HEK293 (cell line): Measurements from ENCODE around the gene NNMT.

ENCODE experiments used
- CTCF ChIA-PET: fragments of 350-600 bp; formaldehyde crosslinking; extraction: SDS; loops from one replicate; lab custom pipeline; 2021; ENCODE audit warnings: antibody characterized with exemption; lab: Yijun Ruan, JAX
- POLR2A ChIA-PET: fragments of 300-600 bp; formaldehyde crosslinking; extraction: SDS; loops from one replicate; lab custom pipeline; 2020; ENCODE audit warnings: antibody characterized with exemption, inconsistent platforms; lab: Yijun Ruan, JAX
- H3K27ac ChIP-seq: fragments of 200-500 bp; sonication (Bioruptor generic); 2 replicates; pipeline ENCODE4 v1.5.1; 2014; ENCODE audit warnings: low read depth, low read length, control low read depth, inconsistent platforms; ENCODE audit errors: extremely low read depth
- H3K36me3 ChIP-seq, 2 experiments: fragments of 200-500 bp in 1 of 2; sonication (Bioruptor generic) in 1 of 2; 1 replicate in 1 of 2; 2 replicates in 1 of 2; pipeline ENCODE4 v1.5.1; 2014 to 2017; ENCODE audit warnings: inconsistent platforms in 2 of 2, low read length in 2 of 2; ENCODE audit not compliant: control insufficient read depth in 2 of 2, insufficient read depth in 1 of 2
- H3K4me1 ChIP-seq: fragments of 200-500 bp; sonication (Bioruptor generic); 2 replicates; pipeline ENCODE4 v1.5.1; 2014; ENCODE audit warnings: mild to moderate bottlenecking, low read length, inconsistent platforms; ENCODE audit not compliant: control insufficient read depth, insufficient read depth
- H3K4me3 ChIP-seq: 2 replicates; pipeline ENCODE4 v1.5.1; 2011; ENCODE audit warnings: low read depth, mild to moderate bottlenecking, control low read depth, low read length, moderate library complexity
- H3K9me3 ChIP-seq: fragments of 200-500 bp; sonication (Bioruptor generic); 2 replicates; pipeline ENCODE4 v1.5.1; 2014; ENCODE audit warnings: low read depth, low read length, inconsistent platforms; ENCODE audit not compliant: control insufficient read depth, insufficient read depth
- GLIS2 ChIP-seq: fragments of 450-650 bp; formaldehyde crosslinking; IDR thresholded peaks from 2 replicates; pipeline ENCODE4 v1.5.1; 2016; ENCODE audit warnings: missing biosample characterization, missing genetic modification characterization
- HOXA7 ChIP-seq: sonication (generic); formaldehyde crosslinking; IDR thresholded peaks from 2 replicates; pipeline ENCODE4 v1.8.1; 2022; ENCODE audit warnings: missing genetic modification reagents, borderline replicate concordance
- KLF10 ChIP-seq: fragments of 450-650 bp; IDR thresholded peaks from 2 replicates; pipeline ENCODE4 v1.5.1; 2018; ENCODE audit warnings: missing biosample characterization, mild to moderate bottlenecking, missing genetic modification characterization
- PRDM4 ChIP-seq: fragments of 450-650 bp; formaldehyde crosslinking; IDR thresholded peaks from 2 replicates; pipeline ENCODE4 v1.5.1; 2017; ENCODE audit warnings: missing biosample characterization, missing genetic modification characterization
- SCRT2 ChIP-seq: fragments of 450-650 bp; formaldehyde crosslinking; IDR thresholded peaks from 2 replicates; pipeline ENCODE4 v1.5.1; 2016; ENCODE audit warnings: missing biosample characterization, missing genetic modification characterization
- TCF7L2 ChIP-seq: IDR thresholded peaks from 2 replicates; pipeline ENCODE4 v1.6.1; 2011; ENCODE audit warnings: low read depth, mild to moderate bottlenecking, inconsistent platforms, low read length, moderate library complexity, borderline replicate concordance
- WT1 ChIP-seq: fragments of 450-650 bp; formaldehyde crosslinking; IDR thresholded peaks from 2 replicates; pipeline ENCODE4 v1.5.1; 2016; ENCODE audit warnings: missing biosample characterization, missing genetic modification characterization
- ZBTB1 ChIP-seq: fragments of 450-650 bp; formaldehyde crosslinking; IDR thresholded peaks from 2 replicates; pipeline ENCODE4 v1.5.1; 2016; ENCODE audit warnings: missing biosample characterization, missing genetic modification characterization
- ZNF184 ChIP-seq: fragments of 450-650 bp; IDR thresholded peaks from 2 replicates; pipeline ENCODE4 v1.5.1; 2018; ENCODE audit warnings: missing biosample characterization, mild to moderate bottlenecking, missing genetic modification characterization
- ZNF2 ChIP-seq: fragments of 450-650 bp; formaldehyde crosslinking; IDR thresholded peaks from 2 replicates; pipeline ENCODE4 v1.5.1; 2016; ENCODE audit warnings: missing biosample characterization, missing genetic modification characterization
- ZNF350 ChIP-seq: fragments of 450-650 bp; formaldehyde crosslinking; IDR thresholded peaks from 2 replicates; pipeline ENCODE4 v1.5.0; 2017; ENCODE audit warnings: missing biosample characterization, mild to moderate bottlenecking, missing genetic modification characterization
- ZNF416 ChIP-seq: fragments of 450-650 bp; formaldehyde crosslinking; IDR thresholded peaks from 2 replicates; pipeline ENCODE4 v1.5.1; 2016; ENCODE audit warnings: missing biosample characterization, missing genetic modification characterization
- ZNF426 ChIP-seq: fragments of 450-650 bp; formaldehyde crosslinking; IDR thresholded peaks from 2 replicates; pipeline ENCODE4 v1.5.1; 2017; ENCODE audit warnings: missing biosample characterization, missing genetic modification characterization, mild to moderate bottlenecking, inconsistent platforms, moderate library complexity
- ZNF513 ChIP-seq: fragments of 450-650 bp; IDR thresholded peaks from 2 replicates; pipeline ENCODE4 v1.5.1; 2018; ENCODE audit warnings: missing biosample characterization, missing genetic modification characterization
- ZNF518A ChIP-seq: fragments of 450-650 bp; formaldehyde crosslinking; conservative IDR thresholded peaks from 2 replicates; pipeline ENCODE4 v1.5.1; 2016; ENCODE audit warnings: low read depth, missing biosample characterization, missing genetic modification characterization
- ZNF544 ChIP-seq: fragments of 450-650 bp; formaldehyde crosslinking; IDR thresholded peaks from 2 replicates; pipeline ENCODE4 v1.5.0; 2017; ENCODE audit warnings: missing biosample characterization, missing genetic modification characterization
- ZNF629 ChIP-seq: fragments of 450-650 bp; formaldehyde crosslinking; IDR thresholded peaks from 2 replicates; pipeline ENCODE4 v1.5.1; 2017; ENCODE audit warnings: missing biosample characterization, missing genetic modification characterization
- ZNF639 ChIP-seq: fragments of 450-650 bp; formaldehyde crosslinking; IDR thresholded peaks from 2 replicates; pipeline ENCODE4 v1.5.1; 2016; ENCODE audit warnings: missing biosample characterization, missing genetic modification characterization
- ZNF792 ChIP-seq: fragments of 450-650 bp; formaldehyde crosslinking; IDR thresholded peaks from 2 replicates; pipeline ENCODE4 v1.5.1; 2016; ENCODE audit warnings: missing biosample characterization, missing genetic modification characterization
- TF ChIP-seq, protein P1 (sequence below): fragments of 450-650 bp; formaldehyde crosslinking; IDR thresholded peaks from 2 replicates; pipeline ENCODE4 v1.5.1; 2017; ENCODE audit warnings: missing biosample characterization, mild to moderate bottlenecking, missing genetic modification characterization, moderate library complexity

Gene NNMT

GRCh38 chr11:114258696-114259095 lies 37.5 kb upstream of the NNMT start:
- Histone ChIP-seq H3K9me3 (no peaks in the 10 kb centered on the region), H3K4me1 (no peaks in the 10 kb centered on the region), H3K4me3 (no peak overlapping the region), H3K27ac (no peak overlapping the region), H3K36me3 (no peaks in the 10 kb centered on the region)
- ChIA-PET CTCF (interaction anchor here (0.5 to 11.7 kb wide), 10 partner anchors 8 to 452 kb away, joined by 3 to 392 read pairs (median 5); no protein-coding TSS in a partner anchor), POLR2A (no interaction called here)
- TF ChIP-seq ZNF2 (tag by site-specific recombination) (no peak), PRDM4 (tag by site-specific recombination) (no peak), ZNF350 (tag by site-specific recombination) (no peak), ZNF184 (no peak), ZNF518A (tag by site-specific recombination) (no peak), ZNF629 (tag by site-specific recombination) (no peak), ZNF416 (tag by site-specific recombination) (no peak)

GRCh38 chr11:114259124-114259526 lies 37.1 kb upstream of the NNMT start:
- no peaks in the 10 kb centered on the region for H3K4me1 ChIP-seq
- ChIA-PET POLR2A (no interaction called here), CTCF (interaction anchor here (0.6 to 11.7 kb wide), 9 partner anchors 9 to 749 kb away, joined by 3 to 392 read pairs (median 7); no protein-coding TSS in a partner anchor)
- H3K36me3 ChIP-seq: no peaks in the 10 kb centered on the region
- no peaks in the 10 kb centered on the region for H3K9me3 ChIP-seq
- H3K4me3 ChIP-seq: no peak overlapping the region
- TF ChIP-seq GLIS2 (tag by site-specific recombination) (0 out of 2 replicates have a peak, but pooled peaks have one; percentile 47), HOXA7 (no peak), TCF7L2 (no peak), SCRT2 (tag by site-specific recombination) (0 out of 2 replicates have a peak, but pooled peaks have one; percentile 15), WT1 (tag by site-specific recombination) (peak; percentile 94)
- no peak overlapping the region for H3K27ac ChIP-seq

DNA sequence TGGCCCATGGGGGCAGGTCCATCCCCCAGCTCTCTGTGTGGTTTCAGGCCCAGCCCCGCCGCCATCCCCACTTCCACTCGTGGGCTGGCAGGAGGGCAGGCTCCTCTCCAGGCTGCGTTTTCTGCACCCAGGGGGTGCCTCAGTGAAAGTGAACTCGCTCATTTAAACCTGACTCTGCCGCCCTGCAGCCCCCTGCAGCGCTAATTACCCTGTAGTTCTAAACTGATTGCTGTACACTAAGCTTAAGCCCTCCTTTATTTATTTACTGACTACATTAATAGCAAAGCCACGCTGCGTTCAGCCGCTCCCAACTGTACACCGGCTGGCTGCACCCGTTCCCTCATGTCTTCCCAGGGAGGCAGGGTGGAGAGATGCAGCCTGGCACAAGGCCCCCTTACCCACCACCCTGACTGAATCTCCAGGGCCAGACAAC lies 36.6 kb upstream of the NNMT start:
- CTCF ChIA-PET: interaction anchor here (0.6 to 11.7 kb wide), 22 partner anchors 10 to 749 kb away, joined by 3 to 392 read pairs (median 8); no protein-coding TSS in a partner anchor
- POLR2A ChIA-PET: no interaction called here
- no peak for TF ChIP-seq ZNF426 (tag by site-specific recombination)
- TF ChIP-seq, protein P1, sequence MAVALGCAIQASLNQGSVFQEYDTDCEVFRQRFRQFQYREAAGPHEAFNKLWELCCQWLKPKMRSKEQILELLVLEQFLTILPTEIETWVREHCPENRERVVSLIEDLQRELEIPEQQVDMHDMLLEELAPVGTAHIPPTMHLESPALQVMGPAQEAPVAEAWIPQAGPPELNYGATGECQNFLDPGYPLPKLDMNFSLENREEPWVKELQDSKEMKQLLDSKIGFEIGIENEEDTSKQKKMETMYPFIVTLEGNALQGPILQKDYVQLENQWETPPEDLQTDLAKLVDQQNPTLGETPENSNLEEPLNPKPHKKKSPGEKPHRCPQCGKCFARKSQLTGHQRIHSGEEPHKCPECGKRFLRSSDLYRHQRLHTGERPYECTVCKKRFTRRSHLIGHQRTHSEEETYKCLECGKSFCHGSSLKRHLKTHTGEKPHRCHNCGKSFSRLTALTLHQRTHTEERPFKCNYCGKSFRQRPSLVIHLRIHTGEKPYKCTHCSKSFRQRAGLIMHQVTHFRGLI (tag by site-specific recombination): peak; percentile 31; the same call in 1 of the 2 replicates
- no peak for TF ChIP-seq ZNF513
- TF ChIP-seq ZNF416 (tag by site-specific recombination): no peak
- 0 out of 2 replicates have a peak, but pooled peaks have one; percentile 23 for TF ChIP-seq ZNF639 (tag by site-specific recombination)
- no peak for TF ChIP-seq ZNF544 (tag by site-specific recombination)
- no peak for TF ChIP-seq KLF10 (tag by site-specific recombination)
- no peak for TF ChIP-seq ZBTB1 (tag by site-specific recombination)
- no peak for TF ChIP-seq ZNF792 (tag by site-specific recombination)

More for the DNA sequence above, 36.6 kb upstream of the NNMT start:
- Histone ChIP-seq H3K4me1 (no peaks in the 10 kb centered on the region), H3K9me3 (no peaks in the 10 kb centered on the region), H3K4me3 (no peak overlapping the region), H3K36me3 (no peaks in the 10 kb centered on the region), H3K27ac (no peak overlapping the region)
